HepG2 (cell line): ENCODE results near the gene CDKL5. TPM values are rescaled to one million over a fixed set of nuclear protein-coding genes. Genes with fewer than 3 reads are reported as not detected.
"Not testable (repeated sequence)": the region's sequence is repeated elsewhere in the genome, so short reads cannot be mapped to it uniquely, and the experiment has no call there.

Experiments
- ATAC-seq: fragments of 200-7000 bp; cut with Tn5 transposase; 3 replicates; pipeline ENCODE4 v1.9.1; 2020; ENCODE audit warnings: mild to moderate bottlenecking, moderate library complexity
- BruUV-seq: library from RNA; stranded (reverse); fragments of 400-500 nt; replicated peaks from 2 replicates; lab custom pipeline; 2021; lab: Mats Ljungman, UMichigan
- CTCF ChIA-PET: fragments of 300-600 bp; formaldehyde crosslinking; extraction: SDS; loops from one replicate; lab custom pipeline; 2021; ENCODE audit warnings: low total read pairs, inconsistent platforms, low intra/inter-chr PET ratio; lab: Yijun Ruan, JAX
- POLR2A ChIA-PET: fragments of 350-600 bp; sonication (Branson Sonifier 250); formaldehyde crosslinking; loops from one replicate; lab custom pipeline; 2020; ENCODE audit warnings: antibody characterized with exemption, inconsistent platforms; lab: Yijun Ruan, JAX
- DNase-seq: peaks from one replicate; pipeline ENCODE4 v3.0.0-alpha.2; 2015; ENCODE audit warnings: low spot score
- FAIRE-seq: peaks from 3 replicates; lab custom pipeline; 2011; peaks lifted over from hg19 to GRCh38; lab: Jason Lieb, UNC
- H2AFZ ChIP-seq: one replicate; pipeline ENCODE4 v1.6.1; 2011; ENCODE audit warnings: low read length, inconsistent platforms
- H3K27ac ChIP-seq: fragments of 300-600 bp; 3 replicates; pipeline ENCODE4 v1.8.0; 2011; ENCODE audit warnings: mixed run types, mild to moderate bottlenecking, mixed read lengths, low read length, inconsistent platforms; ENCODE audit not compliant: insufficient read depth; ENCODE audit errors: extremely low read length
- H3K27me3 ChIP-seq, 2 experiments: fragments of 200-600 bp in 1 of 2; 2 replicates in 1 of 2; 3 replicates in 1 of 2; pipeline versions ENCODE4 v1.6.0 to v1.8.0; 2011; ENCODE audit warnings: low read length in 2 of 2, mild to moderate bottlenecking in 2 of 2, moderate library complexity in 2 of 2, inconsistent platforms in 1 of 2; ENCODE audit not compliant: insufficient read depth in 2 of 2, control insufficient read depth in 1 of 2
- H3K36me3 ChIP-seq, 2 experiments: fragments of 200-600 bp in 1 of 2; replicated peaks in 1 of 2; 2 replicates in 1 of 2; 3 replicates in 1 of 2; pipeline versions ENCODE4 v1.5.1 to v1.8.0; 2011; ENCODE audit warnings: low read length in 2 of 2, inconsistent platforms in 1 of 2; ENCODE audit not compliant: insufficient read depth in 2 of 2, control insufficient read depth in 1 of 2
- H3K4me1 ChIP-seq: 2 replicates; pipeline ENCODE4 v1.5.1; 2012; ENCODE audit warnings: low read length, inconsistent platforms; ENCODE audit not compliant: insufficient read depth
- H3K4me2 ChIP-seq: 2 replicates; pipeline ENCODE4 v1.6.0; 2011; ENCODE audit warnings: low read depth, low read length, inconsistent platforms
- H3K4me3 ChIP-seq, 3 experiments: fragments of 200-600 bp in 1 of 3; sonication (generic), shearing (Covaris generic) in 1 of 3; replicated peaks in 1 of 3; 2 replicates each; pipeline ENCODE4 v1.5.1; 2011 to 2016; ENCODE audit warnings: low read length in 3 of 3, inconsistent platforms in 2 of 3, low read depth in 2 of 3, mild to moderate bottlenecking in 2 of 3, control low read depth in 1 of 3, mixed read lengths in 1 of 3; ENCODE audit not compliant: insufficient read depth in 1 of 3
- H3K79me2 ChIP-seq: one replicate; pipeline ENCODE4 v1.6.1; 2011; ENCODE audit warnings: low read length, inconsistent platforms; ENCODE audit not compliant: insufficient read depth
- H3K9ac ChIP-seq: 2 replicates; pipeline ENCODE4 v1.6.0; 2011; ENCODE audit warnings: mild to moderate bottlenecking, low read depth, low read length, inconsistent platforms; ENCODE audit not compliant: insufficient read depth
- H3K9me3 ChIP-seq: 2 replicates; pipeline ENCODE4 v1.5.1; 2012; ENCODE audit warnings: mild to moderate bottlenecking, low read length
- H4K20me1 ChIP-seq: 2 replicates; pipeline ENCODE4 v1.6.0; 2011; ENCODE audit warnings: inconsistent platforms, mild to moderate bottlenecking, low read length, moderate library complexity; ENCODE audit not compliant: insufficient read depth
- GFI1 ChIP-seq: sonication (generic); formaldehyde crosslinking; IDR thresholded peaks from 2 replicates; pipeline ENCODE4 v1.5.0; 2020; ENCODE audit warnings: missing genetic modification reagents, mild to moderate bottlenecking, borderline replicate concordance
- NFYB ChIP-seq: sonication (generic); formaldehyde crosslinking; IDR thresholded peaks from 2 replicates; pipeline ENCODE4 v1.4.0; 2020; ENCODE audit warnings: missing genetic modification reagents
- RFX1 ChIP-seq: fragments of 450-650 bp; IDR thresholded peaks from 2 replicates; pipeline ENCODE4 v1.6.1; 2017
- SOX13 ChIP-seq, 3 experiments: fragments of 450-650 bp in 1 of 3; sonication (generic) in 1 of 3; formaldehyde crosslinking in 1 of 3; IDR thresholded peaks in 2 of 3; conservative IDR thresholded peaks in 1 of 3; 2 replicates each; pipeline versions ENCODE4 v1.5.0 to v1.6.1; 2016 to 2020; ENCODE audit warnings: antibody characterized with exemption in 1 of 3, mild to moderate bottlenecking in 1 of 3, missing compliant biosample characterization in 1 of 3, missing genetic modification reagents in 1 of 3, moderate library complexity in 1 of 3
- SOX5 ChIP-seq: IDR thresholded peaks from 2 replicates; pipeline ENCODE4 v1.6.1; 2016; ENCODE audit warnings: borderline replicate concordance
- YEATS2 ChIP-seq: sonication (generic); formaldehyde crosslinking; IDR thresholded peaks from 2 replicates; pipeline ENCODE4 v1.4.0; 2020; ENCODE audit warnings: missing genetic modification reagents, borderline replicate concordance
- ZSCAN5A ChIP-seq: sonication (generic); formaldehyde crosslinking; IDR thresholded peaks from 2 replicates; pipeline ENCODE4 v1.8.0; 2022; ENCODE audit warnings: mild to moderate bottlenecking, missing genetic modification reagents, borderline replicate concordance
- WGBS: methylation state at CpG from one replicate; pipeline ENCODE4 v1.1.6; 2017; ENCODE audit warnings: low lambda C conversion rate; 5-methylcytosine and 5-hydroxymethylcytosine counted together
- in situ Hi-C: cut with HindIII; loops from 2 replicates; pipeline ENCODE4 v1.10.0; 2017; ENCODE audit warnings: low pct_unique_long_range_greater_than_20kb; ENCODE audit not compliant: extremely low pct_ligation_motif_present
- intact Hi-C: fragments of 100-400 bp; cut with micrococcal nuclease; formaldehyde crosslinking; loops from one replicate; pipeline ENCODE4 v1.10.0; 2022; ENCODE audit not compliant: unreplicated experiment
- polyA plus RNA-seq, 8 experiments: library from polyadenylated mRNA; depleted of rRNA in 3 of 8; stranded (reverse) in 7 of 8; unstranded in 1 of 8; fragments of >200 nt; fragmentation: Illumina TruSeq in 4 of 8; extraction: Trizol in 4 of 8; gene quantifications; 2 replicates each; pipeline versions ENCODE4 v1.2.1 to v1.2.3, GENCODE V29; 2011 to 2016; ENCODE audit warnings: low read depth in 4 of 8, missing spikeins in 1 of 8, mixed read lengths in 1 of 8; ENCODE audit not compliant: insufficient read depth in 1 of 8
- total RNA-seq, 5 experiments: library from RNA; depleted of rRNA; stranded (reverse); fragments of >200 nt; fragmentation: Illumina TruSeq; extraction: Trizol; gene quantifications; 2 replicates each; pipeline ENCODE4 v1.2.3, GENCODE V29; 2016; ENCODE audit warnings: low read depth in 1 of 5

The CDKL5 gene
- total and polyA plus RNA-seq, 2 of the 13 experiments (the other 11 are each of a cell fraction or from before 2014, with no cell fraction given) = 2.8 to 7.0 TPM

GRCh38 chrX:18428006-18428405 is 2.6 kb downstream of the CDKL5 start:
- H3K4me1 ChIP-seq = peaks cover 18% of the 10 kb centered on the region; the same call in 1 of the 2 replicates
- 5% methylated on average over 5 of the region's 5 CpGs for WGBS
- no peaks in the 10 kb centered on the region for H3K9me3 ChIP-seq
- FAIRE-seq (peak; percentile 92), ATAC-seq (no peak), DNase-seq (peak; percentile 59)
- 0 out of 2 replicates have a peak overlapping the region, but pooled peaks have one; percentile 22 for H3K9ac ChIP-seq
- H3K4me2 ChIP-seq = peak overlapping the region; percentile 55
- ChIA-PET POLR2A (no interaction called here), CTCF (no interaction called here)
- in situ Hi-C loops = loop anchor here (10.0 to 25.0 kb wide), 2 partner anchors 184 to 247 kb away; partner anchors contain the start of gene RS1
- TF ChIP-seq SOX13 (IDR thresholded peaks at IDR 0.05) (no peak), SOX13 (CRISPR knock-in tag; conservative IDR thresholded peaks at IDR 0.05 in 1 of 2, IDR thresholded peaks at IDR 0.05 in 1 of 2) (peak in 1 of 2 experiments; percentile 73; a peak in 2 of 4 replicates), ZSCAN5A (CRISPR knock-in tag) (no peak), GFI1 (no peak), NFYB (CRISPR knock-in tag) (no peak), YEATS2 (CRISPR knock-in tag) (no peak), SOX5 (CRISPR knock-in tag) (peak; percentile 24; the same call in 1 of the 2 replicates), RFX1 (no peak)
- H3K27ac ChIP-seq = peak overlapping the region; percentile 35
- H3K79me2 ChIP-seq = peaks cover 37% of the 10 kb centered on the region
- H4K20me1 ChIP-seq = no peaks in the 10 kb centered on the region
- H2AFZ ChIP-seq = no peak overlapping the region
- intact Hi-C loops = loop anchor here (10.0 kb wide), 1 partner anchor 67 kb away; no protein-coding TSS in a partner anchor
- no peaks in the 10 kb centered on the region; a peak in 1 of 5 replicates for H3K27me3 ChIP-seq
- peak overlapping the region; percentile 16 to 52 (median 38); a peak in 5 of 6 replicates for H3K4me3 ChIP-seq
- no TSS peak for BruUV-seq
- no peaks in the 10 kb centered on the region for H3K36me3 ChIP-seq

GRCh38 chrX:18433288-18433687 is 7.9 kb downstream of the CDKL5 start:
- CTCF ChIA-PET, H3K9me3 ChIP-seq, H3K4me2 ChIP-seq, H2AFZ ChIP-seq, H3K4me3 ChIP-seq, H3K27me3 ChIP-seq, BruUV-seq, H4K20me1 ChIP-seq, H3K36me3 ChIP-seq, ATAC-seq, intact Hi-C loops, FAIRE-seq, H3K27ac ChIP-seq, H3K9ac ChIP-seq, DNase-seq, POLR2A ChIA-PET: not testable (repeated sequence)
- 96% methylated on average over 11 of the region's 14 CpGs for WGBS
- in situ Hi-C loops = loop anchor here (25.0 kb wide), 1 partner anchor 179 kb away; no protein-coding TSS in a partner anchor
- H3K4me1 ChIP-seq = peaks cover 13% of the 10 kb centered on the region; the same call in 1 of the 2 replicates
- peaks cover 36% of the 10 kb centered on the region for H3K79me2 ChIP-seq
